CD4-positive, alpha-beta T cell treated with Interleukin-17A for 4 hours (primary cell): ENCODE data around the gene GRAPL.
"Not testable (repeated sequence)": the region's sequence is repeated elsewhere in the genome, so short reads cannot be mapped to it uniquely, and the experiment has no call there.

ENCODE experiments used
- DNase-seq: peaks from one replicate; pipeline ENCODE4 v3.0.0-alpha.2; 2020; ENCODE audit warnings: mixed read lengths

The GRAPL gene

GRCh38 chr17:19127148-19127980 is at the start of gene GRAPL:
TSS of gene GRAPL (plus strand) at chr17:19127589. CDS start at chr17:19127620, 31 bp downstream.
- DNase-seq: not testable (repeated sequence)

- DNase-seq: not testable (repeated sequence)
Observed at GRCh38 chr17:19088804-19089685, 38.3 kb upstream of the GRAPL start.

GRCh38 chr17:19090058-19090772 is 37.2 kb upstream of the GRAPL start:
- DNase-seq: not testable (repeated sequence)

- DNase-seq: not testable (repeated sequence)
Observed at GRCh38 chr17:19092737-19093683, 34.4 kb upstream of the GRAPL start.

GRCh38 chr17:19093684-19094438 is 33.5 kb upstream of the GRAPL start:
- not testable (repeated sequence) for DNase-seq

- not testable (repeated sequence) for DNase-seq
Observed at GRCh38 chr17:19108517-19108916, 18.9 kb upstream of the GRAPL start.

GRCh38 chr17:19110189-19111097 is 16.9 kb upstream of the GRAPL start:
- not testable (repeated sequence) for DNase-seq

- peak; percentile 72 for DNase-seq
Observed at GRCh38 chr17:19111111-19111711, 16.2 kb upstream of the GRAPL start.

GRCh38 chr17:19111801-19112458 is 15.5 kb upstream of the GRAPL start:
- peak; percentile 29 for DNase-seq

GRCh38 chr17:19112459-19112826 is 14.9 kb upstream of the GRAPL start:
- peak; percentile 2 for DNase-seq

- not testable (repeated sequence) for DNase-seq
Observed at GRCh38 chr17:19118695-19119094, 8.7 kb upstream of the GRAPL start.

GRCh38 chr17:19125289-19125688 is 2.1 kb upstream of the GRAPL start:
- DNase-seq: not testable (repeated sequence)

GRCh38 chr17:19129500-19129899 is 2.1 kb downstream of the GRAPL start:
- not testable (repeated sequence) for DNase-seq

- not testable (repeated sequence) for DNase-seq
Observed at GRCh38 chr17:19131108-19131507, 3.7 kb downstream of the GRAPL start.

- DNase-seq: not testable (repeated sequence)
Observed at GRCh38 chr17:19131772-19132171, 4.4 kb downstream of the GRAPL start.

- DNase-seq: not testable (repeated sequence)
Observed at GRCh38 chr17:19133793-19134192, 6.4 kb downstream of the GRAPL start.

- not testable (repeated sequence) for DNase-seq
Observed at GRCh38 chr17:19135391-19135790, 8.0 kb downstream of the GRAPL start.

- not testable (repeated sequence) for DNase-seq
Observed at GRCh38 chr17:19136138-19136537, 8.7 kb downstream of the GRAPL start.

GRCh38 chr17:19136605-19137004 is 9.2 kb downstream of the GRAPL start:
- DNase-seq: not testable (repeated sequence)
